ENCODE measurements around the gene PPIL3.

DNA sequence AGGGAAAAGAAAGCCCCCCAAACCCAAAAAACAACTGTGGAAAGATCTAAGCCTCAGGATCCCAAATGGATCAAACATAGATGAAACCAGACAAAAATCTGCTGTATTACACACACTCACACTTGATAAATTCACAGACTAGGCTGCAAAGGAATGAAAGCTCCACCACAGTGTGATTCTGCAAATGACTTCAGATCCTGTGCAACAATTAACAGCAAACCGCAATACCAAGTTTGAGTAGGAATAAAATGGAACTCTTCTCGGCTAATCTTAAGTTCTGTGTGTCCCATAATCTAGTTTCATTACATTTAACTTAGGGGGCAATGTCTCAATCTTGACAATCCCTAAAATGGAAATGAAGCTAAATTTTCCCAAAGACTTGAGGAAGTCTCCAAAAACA is 36.3 kb downstream of the PPIL3 start:
- TF ChIP-seq, protein P1, sequence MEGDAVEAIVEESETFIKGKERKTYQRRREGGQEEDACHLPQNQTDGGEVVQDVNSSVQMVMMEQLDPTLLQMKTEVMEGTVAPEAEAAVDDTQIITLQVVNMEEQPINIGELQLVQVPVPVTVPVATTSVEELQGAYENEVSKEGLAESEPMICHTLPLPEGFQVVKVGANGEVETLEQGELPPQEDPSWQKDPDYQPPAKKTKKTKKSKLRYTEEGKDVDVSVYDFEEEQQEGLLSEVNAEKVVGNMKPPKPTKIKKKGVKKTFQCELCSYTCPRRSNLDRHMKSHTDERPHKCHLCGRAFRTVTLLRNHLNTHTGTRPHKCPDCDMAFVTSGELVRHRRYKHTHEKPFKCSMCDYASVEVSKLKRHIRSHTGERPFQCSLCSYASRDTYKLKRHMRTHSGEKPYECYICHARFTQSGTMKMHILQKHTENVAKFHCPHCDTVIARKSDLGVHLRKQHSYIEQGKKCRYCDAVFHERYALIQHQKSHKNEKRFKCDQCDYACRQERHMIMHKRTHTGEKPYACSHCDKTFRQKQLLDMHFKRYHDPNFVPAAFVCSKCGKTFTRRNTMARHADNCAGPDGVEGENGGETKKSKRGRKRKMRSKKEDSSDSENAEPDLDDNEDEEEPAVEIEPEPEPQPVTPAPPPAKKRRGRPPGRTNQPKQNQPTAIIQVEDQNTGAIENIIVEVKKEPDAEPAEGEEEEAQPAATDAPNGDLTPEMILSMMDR (IDR thresholded peaks at IDR 0.05) = no peak
- TF ChIP-seq POLR2A (IDR thresholded peaks at IDR 0.05) = no peak

All from heart left ventricle (tissue), 13 donors.